ENCODE measurements around the gene DNAAF8.

The DNAAF8 gene

DNA sequence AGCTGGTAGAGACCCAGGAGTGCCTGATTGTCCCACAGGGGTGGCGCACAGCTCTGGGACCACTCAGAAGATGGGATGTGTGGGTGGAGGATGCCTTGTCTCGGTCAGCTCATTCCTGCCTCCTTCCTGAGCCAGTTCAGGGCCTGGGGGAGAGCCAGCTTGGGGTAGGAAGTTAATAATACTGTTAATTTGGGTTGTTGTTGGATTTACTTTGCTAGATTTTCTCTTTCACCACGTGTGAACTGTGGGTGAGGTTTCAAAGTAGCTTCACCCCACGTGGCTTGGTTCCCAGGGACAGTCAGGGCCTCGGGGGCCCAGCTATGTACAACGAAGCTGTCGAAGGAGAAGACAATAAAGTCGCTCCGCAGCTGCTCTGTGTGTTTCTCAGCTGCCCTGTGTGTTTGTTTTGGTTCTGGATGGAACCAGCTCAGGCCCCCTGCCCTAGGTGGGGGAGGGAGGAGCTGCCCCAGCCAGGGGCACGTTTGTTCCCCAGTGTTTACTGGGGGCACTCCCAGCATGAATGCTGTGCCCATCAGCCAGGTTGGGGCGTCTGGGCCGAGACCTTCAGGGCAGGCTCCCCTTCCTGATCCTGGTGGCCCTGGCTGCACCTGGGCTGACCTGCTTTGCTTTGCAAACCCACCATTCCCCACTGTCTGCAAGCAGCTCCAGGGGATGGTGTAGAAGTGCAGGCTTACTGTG, 38.7 kb upstream of the DNAAF8 start:
- no peak for DNase-seq

DNA sequence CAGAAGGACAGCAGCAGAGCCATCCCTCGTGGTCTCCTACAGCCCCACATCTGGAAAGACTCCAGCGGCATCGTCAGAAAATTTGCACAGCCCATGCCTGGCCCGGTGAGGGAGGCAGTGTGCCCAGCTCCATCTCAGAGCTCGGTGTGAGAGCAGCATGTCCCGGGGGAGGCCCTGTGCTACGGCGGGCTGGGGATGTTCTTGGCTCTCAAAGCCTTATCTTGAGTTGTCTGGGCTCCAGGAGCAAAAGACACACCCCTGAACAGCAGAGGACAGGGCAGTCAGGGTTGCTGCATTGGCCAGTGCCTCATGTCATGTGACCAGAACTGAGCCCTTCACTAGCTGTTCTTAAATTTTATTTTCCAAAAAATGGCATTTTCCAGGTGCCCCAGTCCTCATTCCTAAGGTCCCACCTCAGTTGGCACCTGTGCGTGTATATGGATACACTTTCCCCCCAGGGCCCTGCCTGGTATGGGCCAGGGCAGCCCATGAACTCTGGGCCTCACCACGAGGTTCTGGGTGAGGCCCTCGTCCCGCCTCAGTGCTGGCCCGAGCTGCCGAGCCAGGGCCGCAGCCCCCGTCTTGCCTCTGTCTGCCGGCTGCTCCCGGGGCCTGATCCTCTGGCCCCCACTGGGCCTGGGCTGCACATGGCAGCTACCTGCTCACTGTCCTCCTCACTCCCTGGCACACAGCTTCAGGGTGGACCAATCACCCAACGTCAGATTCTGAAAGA, 38.0 kb upstream of the DNAAF8 start:
- no peak for DNase-seq

GRCh38 chr16:4696905-4697847, 37.2 kb upstream of the DNAAF8 start:
- no peak for DNase-seq

DNA sequence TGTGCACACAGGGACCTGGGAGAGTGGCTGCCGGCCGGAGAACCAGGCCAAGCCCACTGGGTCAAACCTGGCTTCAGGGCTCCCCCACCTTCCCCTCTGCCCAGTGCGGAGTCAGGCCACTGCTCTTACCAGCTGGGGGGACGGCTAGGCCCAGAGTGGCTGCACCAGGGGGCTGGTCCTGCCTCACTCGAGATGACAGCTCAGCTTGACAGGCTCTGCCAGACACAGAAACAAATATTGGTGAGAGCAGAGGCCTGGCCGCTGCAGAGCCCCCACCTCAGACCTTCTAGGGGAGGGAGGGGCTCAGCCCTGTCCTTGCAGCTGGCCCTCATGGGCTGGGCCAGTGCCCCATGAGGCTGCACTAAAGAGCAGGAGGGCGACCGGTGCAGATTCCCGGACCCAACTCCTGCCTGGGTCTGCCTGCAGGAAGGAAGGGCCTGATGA, 36.5 kb upstream of the DNAAF8 start:
- DNase-seq: no peak

GRCh38 chr16:4698321-4699045, 35.9 kb upstream of the DNAAF8 start:
- no peak for DNase-seq

DNA sequence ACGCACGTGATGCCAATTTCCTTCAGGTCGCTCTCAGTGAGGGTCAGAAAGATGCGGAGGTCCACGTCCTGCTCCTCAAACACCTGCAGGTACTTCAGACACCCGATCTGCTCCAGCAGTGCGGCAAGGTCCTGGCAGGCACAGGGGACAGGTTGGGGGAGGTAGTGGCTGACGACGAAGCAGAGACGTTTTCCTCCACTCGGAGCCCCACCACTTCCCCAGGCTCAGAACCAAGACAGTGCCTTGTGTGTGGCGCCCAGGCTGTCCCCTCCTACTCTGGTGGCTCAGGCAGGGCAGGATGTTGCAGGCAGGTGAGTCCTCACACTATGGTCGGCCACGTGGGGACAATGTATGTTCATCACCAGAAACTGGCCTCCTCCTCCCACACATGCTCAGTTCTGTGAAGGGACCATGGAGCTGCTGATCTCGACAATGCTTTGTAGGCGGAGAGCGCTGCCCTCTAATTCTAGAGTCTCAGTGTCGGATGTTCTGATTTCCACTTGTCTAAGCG, 35.2 kb upstream of the DNAAF8 start:
- DNase-seq: no peak

GRCh38 chr16:4700380-4700996, 33.8 kb upstream of the DNAAF8 start:
- no peak for DNase-seq

GRCh38 chr16:4700997-4701743, 33.2 kb upstream of the DNAAF8 start:
- no peak for DNase-seq

DNA sequence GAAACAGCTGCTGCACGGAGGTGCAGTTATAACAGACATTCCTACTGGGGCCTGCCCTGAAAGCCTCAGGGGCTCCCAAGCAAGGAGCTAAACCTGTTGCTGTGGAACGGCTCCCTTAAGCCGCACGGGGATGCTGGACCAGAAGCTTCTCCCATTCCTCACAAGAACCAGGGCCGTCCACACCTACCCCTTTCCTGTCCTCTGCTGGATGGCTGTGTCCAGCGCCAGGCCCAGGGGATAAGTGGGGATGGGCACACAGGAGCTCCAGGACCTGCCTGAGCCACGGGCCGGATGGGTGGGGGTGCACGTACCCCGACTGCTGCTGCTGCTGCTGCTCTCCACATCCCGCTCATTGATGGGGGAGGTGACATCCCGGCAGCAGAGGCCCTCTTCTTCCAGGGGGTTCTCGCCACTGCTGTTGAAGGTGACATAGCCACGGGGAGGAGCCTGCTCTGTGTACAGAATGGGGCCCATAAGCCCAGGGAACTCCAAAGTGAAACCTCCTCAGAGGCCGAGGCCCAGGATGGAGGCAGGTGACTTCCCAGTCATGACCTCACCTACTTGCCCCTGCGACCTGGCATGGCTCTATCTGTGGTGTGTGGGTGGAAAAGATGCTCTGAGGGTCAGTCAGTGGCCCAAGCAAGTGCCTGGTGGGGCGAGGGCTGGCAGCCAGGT, 32.4 kb upstream of the DNAAF8 start:
- no peak for DNase-seq

DNA sequence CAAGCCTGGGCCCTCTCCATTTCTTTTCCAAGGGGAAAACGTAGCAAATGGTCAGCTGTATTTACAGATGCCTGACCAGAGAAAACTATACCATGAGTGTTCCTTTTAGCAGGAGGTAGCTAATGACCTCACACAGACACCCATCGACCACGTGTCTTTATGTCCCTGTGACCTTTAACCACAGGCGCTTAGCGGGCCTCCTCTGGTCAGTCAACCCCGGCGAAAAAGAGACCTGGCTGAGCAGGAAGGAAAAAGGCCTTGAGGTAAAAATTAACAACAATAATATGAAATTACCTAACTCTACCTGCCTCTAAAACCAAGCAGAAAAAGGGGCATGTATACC, 31.9 kb upstream of the DNAAF8 start:
- no peak for DNase-seq

- DNase-seq: no peak
Observed at GRCh38 chr16:4703906-4704305, 30.4 kb upstream of the DNAAF8 start.

DNA sequence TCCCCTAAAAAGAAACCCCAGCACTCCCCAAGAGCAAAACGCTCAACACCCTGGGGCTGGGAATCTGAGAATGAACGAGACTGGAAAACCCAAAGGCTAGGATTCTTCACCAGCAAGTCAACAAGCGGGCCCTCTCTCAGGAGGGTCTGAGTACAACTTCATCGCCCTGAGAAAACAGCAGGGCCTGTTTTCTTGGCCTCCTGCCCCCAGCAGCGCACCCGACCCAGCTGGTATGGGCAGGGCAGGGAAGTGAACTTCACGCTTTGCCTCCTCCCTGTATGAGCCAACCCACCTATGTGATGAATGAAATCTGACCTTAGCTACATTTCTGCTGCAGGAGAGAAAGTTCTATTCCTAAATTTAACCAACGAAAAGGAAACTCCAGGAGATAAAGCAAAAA, 29.8 kb upstream of the DNAAF8 start:
- no peak for DNase-seq

GRCh38 chr16:4704913-4705312, 29.4 kb upstream of the DNAAF8 start:
- DNase-seq: no peak

DNA sequence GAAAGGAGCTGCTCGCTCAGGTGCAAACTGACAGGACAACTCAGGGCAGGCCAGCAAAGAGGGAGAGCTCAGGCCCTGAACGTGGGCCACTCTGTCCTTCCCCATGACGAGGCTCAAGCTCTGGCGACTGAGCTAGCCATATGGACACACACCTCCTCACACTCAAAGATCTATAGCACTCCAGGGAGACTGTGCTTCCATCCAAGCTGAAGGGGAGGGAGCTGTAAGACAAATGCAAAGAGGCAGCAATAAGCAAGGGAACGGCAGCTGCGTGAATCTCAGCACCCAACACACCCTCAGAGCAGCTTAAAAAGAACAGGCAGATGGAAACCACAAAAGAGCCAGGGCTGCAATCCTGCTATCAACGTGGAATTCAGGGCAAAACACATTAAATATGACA, 27.5 kb upstream of the DNAAF8 start:
- no peak for DNase-seq

DNA sequence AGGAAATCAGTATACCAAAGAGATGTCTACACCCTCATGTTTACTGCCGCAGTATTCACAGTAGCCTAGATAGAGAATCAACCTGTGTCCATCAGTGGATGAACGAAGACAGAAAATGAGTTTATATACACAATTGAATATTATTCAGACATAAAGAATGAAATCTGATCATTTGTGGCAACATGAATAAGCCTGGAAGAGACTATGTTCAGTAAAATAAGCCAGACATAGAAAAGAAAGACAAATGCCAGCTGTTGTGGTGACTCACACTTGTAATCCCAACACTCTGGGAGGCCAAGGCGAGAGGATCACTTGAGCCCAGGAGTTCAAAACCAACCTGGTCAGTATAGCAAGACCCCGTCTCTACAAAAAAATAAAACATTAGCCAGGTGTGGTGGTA, 24.9 kb upstream of the DNAAF8 start:
- no peak for DNase-seq

- no peak for DNase-seq
Observed at GRCh38 chr16:4713663-4714501, 20.5 kb upstream of the DNAAF8 start.

DNA sequence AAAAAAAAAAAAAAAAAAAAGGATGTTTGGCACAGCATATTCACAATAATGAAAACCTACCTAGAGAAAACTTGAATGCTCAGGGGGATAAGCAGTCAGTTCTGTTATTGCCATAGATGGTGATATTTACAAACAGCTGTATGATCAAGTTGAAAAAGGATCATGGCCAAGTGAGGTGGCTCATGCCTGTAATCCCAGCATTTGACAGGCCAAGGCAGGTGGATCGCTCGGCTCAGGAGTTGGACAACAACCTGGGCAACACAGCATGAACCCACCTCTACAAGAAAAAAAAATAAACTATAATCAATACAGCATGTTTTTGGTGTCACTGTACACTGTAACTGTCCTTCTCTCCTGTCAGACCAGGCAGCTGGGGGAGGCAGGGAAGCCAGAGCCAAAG, 19.3 kb upstream of the DNAAF8 start:
- no peak for DNase-seq

- no peak for DNase-seq
Observed at GRCh38 chr16:4718466-4718865, 15.9 kb upstream of the DNAAF8 start.

- no peak for DNase-seq
Observed at GRCh38 chr16:4723071-4723767, 11.1 kb upstream of the DNAAF8 start.

Measured in effector CD4-positive, alpha-beta T cell (primary cell).